ENCODE data around the gene PAFAH1B1.

GRCh38 chr17:2705888-2706795 lies 112.7 kb downstream of the PAFAH1B1 start:
- TF ChIP-seq CTCF (IDR thresholded peaks at IDR 0.05), result no peak
- no peak for TF ChIP-seq POLR2A (IDR thresholded peaks at IDR 0.05)
